ENCODE data around the gene MPHOSPH6.
"Not testable (repeated sequence)": the region's sequence is repeated elsewhere in the genome, so short reads cannot be mapped to it uniquely, and the experiment has no call there.

MPHOSPH6 gene

GRCh38 chr16:82175627-82176026 is 5.6 kb upstream of the MPHOSPH6 start:
- DNase-seq (ENCODE audit: low read depth, low spot score): no peak

- no peak for DNase-seq (ENCODE audit: low read depth, low spot score)
These were observed 2.4 kb downstream of the MPHOSPH6 start for GRCh38 chr16:82167670-82168069.

GRCh38 chr16:82160226-82160625 is 9.8 kb downstream of the MPHOSPH6 start:
- DNase-seq (ENCODE audit: low read depth, low spot score): no peak

- DNase-seq (ENCODE audit: low read depth, low spot score): no peak
These were observed 12.2 kb downstream of the MPHOSPH6 start for GRCh38 chr16:82157836-82158235.

- DNase-seq (ENCODE audit: low read depth, low spot score): no peak
These were observed 12.6 kb downstream of the MPHOSPH6 start for GRCh38 chr16:82157534-82157812.

GRCh38 chr16:82156761-82157533 is 13.1 kb downstream of the MPHOSPH6 start:
- no peak for DNase-seq (ENCODE audit: low read depth, low spot score)

GRCh38 chr16:82152641-82153112 is 17.3 kb downstream of the MPHOSPH6 start:
- no peak for DNase-seq (ENCODE audit: low read depth, low spot score)

GRCh38 chr16:82152196-82152595 is 17.8 kb downstream of the MPHOSPH6 start:
- no peak for DNase-seq (ENCODE audit: low read depth, low spot score)

GRCh38 chr16:82150549-82150948 is 19.5 kb downstream of the MPHOSPH6 start:
- no peak for DNase-seq (ENCODE audit: low read depth, low spot score)

GRCh38 chr16:82149536-82149935 is 20.5 kb downstream of the MPHOSPH6 start:
- DNase-seq (ENCODE audit: low read depth, low spot score): no peak

- no peak for DNase-seq (ENCODE audit: low read depth, low spot score)
These were observed 22.5 kb downstream of the MPHOSPH6 start for GRCh38 chr16:82147546-82147945.

- DNase-seq (ENCODE audit: low read depth, low spot score): no peak
These were observed 23.1 kb downstream of the MPHOSPH6 start for GRCh38 chr16:82146957-82147356.

- no peak for DNase-seq (ENCODE audit: low read depth, low spot score)
These were observed 23.5 kb downstream of the MPHOSPH6 start for GRCh38 chr16:82146556-82146955.

GRCh38 chr16:82139286-82139571 is 30.8 kb downstream of the MPHOSPH6 start:
- not testable (repeated sequence) for DNase-seq (ENCODE audit: low read depth, low spot score)

- DNase-seq (ENCODE audit: low read depth, low spot score): no peak
These were observed 31.3 kb downstream of the MPHOSPH6 start for GRCh38 chr16:82138478-82139285.

GRCh38 chr16:82137822-82138167 is 32.2 kb downstream of the MPHOSPH6 start:
- DNase-seq (ENCODE audit: low read depth, low spot score): no peak

GRCh38 chr16:82136956-82137821 is 32.8 kb downstream of the MPHOSPH6 start:
- no peak for DNase-seq (ENCODE audit: low read depth, low spot score)

GRCh38 chr16:82135844-82136243 is 34.2 kb downstream of the MPHOSPH6 start:
- DNase-seq (ENCODE audit: low read depth, low spot score): no peak

GRCh38 chr16:82134846-82135245 is 35.2 kb downstream of the MPHOSPH6 start:
- no peak for DNase-seq (ENCODE audit: low read depth, low spot score)

- DNase-seq (ENCODE audit: low read depth, low spot score): no peak
These were observed 36.2 kb downstream of the MPHOSPH6 start for GRCh38 chr16:82133798-82134197.

GRCh38 chr16:82129881-82130280 is 40.1 kb downstream of the MPHOSPH6 start:
- no peak for DNase-seq (ENCODE audit: low read depth, low spot score)

- no peak for DNase-seq (ENCODE audit: low read depth, low spot score)
These were observed 45.4 kb downstream of the MPHOSPH6 start for GRCh38 chr16:82124651-82125050.
